ENCODE measurements around the gene CFAP300.

Gene CFAP300

GRCh38 chr11:102071497-102072472 lies 24.5 kb downstream of the CFAP300 start:
- H3K4me3 ChIP-seq (ENCODE audit: low read length) = no peak overlapping the region
- TF ChIP-seq, protein P1, sequence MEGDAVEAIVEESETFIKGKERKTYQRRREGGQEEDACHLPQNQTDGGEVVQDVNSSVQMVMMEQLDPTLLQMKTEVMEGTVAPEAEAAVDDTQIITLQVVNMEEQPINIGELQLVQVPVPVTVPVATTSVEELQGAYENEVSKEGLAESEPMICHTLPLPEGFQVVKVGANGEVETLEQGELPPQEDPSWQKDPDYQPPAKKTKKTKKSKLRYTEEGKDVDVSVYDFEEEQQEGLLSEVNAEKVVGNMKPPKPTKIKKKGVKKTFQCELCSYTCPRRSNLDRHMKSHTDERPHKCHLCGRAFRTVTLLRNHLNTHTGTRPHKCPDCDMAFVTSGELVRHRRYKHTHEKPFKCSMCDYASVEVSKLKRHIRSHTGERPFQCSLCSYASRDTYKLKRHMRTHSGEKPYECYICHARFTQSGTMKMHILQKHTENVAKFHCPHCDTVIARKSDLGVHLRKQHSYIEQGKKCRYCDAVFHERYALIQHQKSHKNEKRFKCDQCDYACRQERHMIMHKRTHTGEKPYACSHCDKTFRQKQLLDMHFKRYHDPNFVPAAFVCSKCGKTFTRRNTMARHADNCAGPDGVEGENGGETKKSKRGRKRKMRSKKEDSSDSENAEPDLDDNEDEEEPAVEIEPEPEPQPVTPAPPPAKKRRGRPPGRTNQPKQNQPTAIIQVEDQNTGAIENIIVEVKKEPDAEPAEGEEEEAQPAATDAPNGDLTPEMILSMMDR (conservative IDR thresholded peaks at IDR 0.05; ENCODE audit: low read depth, low read length) = no peak
- no peak for DNase-seq (ENCODE audit: low read depth)

- H3K4me3 ChIP-seq (ENCODE audit: low read length) = no peak overlapping the region
- TF ChIP-seq, protein P1 (conservative IDR thresholded peaks at IDR 0.05; ENCODE audit: low read depth, low read length) = no peak
- DNase-seq (ENCODE audit: low read depth) = no peak
These were observed 26.0 kb downstream of the CFAP300 start for GRCh38 chr11:102073253-102073652.

DNA sequence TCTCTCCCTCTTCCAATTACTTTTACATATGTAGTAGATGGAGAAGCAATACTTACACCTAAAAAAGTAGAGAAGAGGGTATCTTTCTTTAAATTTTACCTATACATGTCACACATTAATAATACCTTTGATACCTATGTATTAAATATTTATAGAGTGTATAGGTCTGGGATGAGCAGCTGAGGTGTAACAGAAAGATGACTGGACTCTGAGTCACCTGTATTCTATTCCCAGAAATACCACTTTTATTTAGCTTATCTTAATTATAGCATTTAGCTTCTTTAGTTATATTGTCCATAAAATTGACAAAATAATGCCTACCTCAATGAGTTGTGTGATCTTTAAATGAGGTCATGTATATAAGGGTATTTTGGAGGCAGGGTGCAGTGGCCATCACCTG lies 32.4 kb downstream of the CFAP300 start:
- TF ChIP-seq, protein P1 (conservative IDR thresholded peaks at IDR 0.05; ENCODE audit: low read depth, low read length) = no peak

DNA sequence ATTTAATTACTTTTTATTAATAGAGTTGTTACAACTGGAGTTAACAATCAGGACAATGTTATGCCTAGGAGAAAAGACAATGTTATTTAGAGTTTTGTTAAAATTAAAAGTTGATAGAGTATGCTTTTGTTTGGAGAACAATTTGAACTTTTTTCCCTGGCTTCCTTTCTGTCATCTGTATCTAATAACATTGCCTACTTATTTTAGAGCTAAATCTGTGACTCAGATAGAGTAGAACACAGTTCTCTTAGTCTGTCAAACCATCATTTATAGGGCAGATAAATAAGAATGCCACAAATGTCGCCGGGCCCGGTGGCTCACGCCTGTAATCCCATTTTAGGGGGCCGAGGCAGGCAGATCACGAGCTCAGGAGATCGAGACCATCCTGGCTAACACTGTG lies 34.1 kb downstream of the CFAP300 start:
- DNase-seq (ENCODE audit: low read depth) = no peak
- no peak overlapping the region for H3K4me3 ChIP-seq (ENCODE audit: low read length)
- TF ChIP-seq, protein P1 (conservative IDR thresholded peaks at IDR 0.05; ENCODE audit: low read depth, low read length) = no peak

More for the DNA sequence above, 32.4 kb downstream of the CFAP300 start:
- H3K4me3 ChIP-seq (ENCODE audit: low read length) = no peak overlapping the region
- DNase-seq (ENCODE audit: low read depth) = no peak

DNA sequence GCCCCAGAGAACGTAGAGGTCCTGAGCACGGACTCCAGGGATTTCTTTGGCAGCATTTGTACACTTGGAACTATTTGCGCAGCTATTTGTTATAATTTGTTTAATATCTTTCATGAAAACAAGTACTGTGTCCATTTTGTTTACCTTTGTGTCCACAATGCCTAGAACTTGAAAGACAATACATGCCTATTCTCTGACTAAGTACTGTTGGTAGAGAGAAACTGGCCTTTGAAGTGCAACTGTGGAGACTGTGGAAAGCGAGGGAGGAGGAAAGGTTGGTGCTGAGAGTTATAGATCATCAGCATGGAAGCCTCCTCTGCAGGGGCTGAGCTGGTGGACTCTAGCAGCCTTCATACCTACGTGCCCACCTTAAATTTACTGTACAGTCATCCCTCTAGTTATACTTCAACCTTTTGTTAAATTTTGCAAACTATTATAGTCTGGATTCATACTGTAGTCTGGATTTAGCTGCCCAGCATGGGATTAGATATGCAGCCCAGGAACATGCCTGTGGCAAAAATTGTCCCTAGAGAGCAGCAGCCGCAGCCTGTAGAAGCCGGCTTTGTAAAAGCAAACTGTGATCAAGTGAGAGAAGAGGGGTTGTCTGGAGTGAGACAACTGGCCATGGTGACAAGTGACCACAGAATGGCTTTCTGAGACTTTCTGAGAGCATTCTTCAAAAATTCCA lies 38.8 kb downstream of the CFAP300 start:
- TF ChIP-seq, protein P1 (conservative IDR thresholded peaks at IDR 0.05; ENCODE audit: low read depth, low read length) = no peak
- no peak for DNase-seq (ENCODE audit: low read depth)
- no peak overlapping the region for H3K4me3 ChIP-seq (ENCODE audit: low read length)

DNA sequence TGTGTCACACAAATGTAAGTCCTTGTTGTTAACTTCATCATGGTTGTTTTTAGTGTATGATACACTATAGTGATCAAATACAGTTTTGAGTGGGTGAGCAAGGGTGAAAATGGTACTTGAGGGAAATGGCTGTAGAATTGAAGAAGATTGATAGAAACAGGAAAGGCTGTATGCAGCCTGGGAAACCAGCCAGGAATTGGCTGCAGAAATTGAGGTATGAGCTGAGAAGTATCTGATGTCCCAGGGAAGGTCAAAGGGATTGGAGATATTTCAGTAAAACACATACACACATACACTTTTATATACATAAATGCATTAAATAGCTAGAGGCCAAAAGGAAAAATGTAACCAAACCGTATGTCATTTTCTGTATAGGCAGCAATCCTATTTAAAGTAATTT lies 49.9 kb downstream of the CFAP300 start:
- H3K4me3 ChIP-seq (ENCODE audit: low read length) = no peak overlapping the region
- DNase-seq (ENCODE audit: low read depth) = no peak
- TF ChIP-seq, protein P1 (conservative IDR thresholded peaks at IDR 0.05; ENCODE audit: low read depth, low read length) = no peak
